Lower leg skin (tissue), 4 donors: ENCODE measurements around the gene TNIK. TPM values are rescaled to one million over a fixed set of nuclear protein-coding genes. Genes with fewer than 3 reads are reported as not detected.

Source experiments
- DNase-seq, 2 donors: peaks; one replicate each; pipeline ENCODE4 v3.0.0-alpha.2; 2019; ENCODE audit warnings: low spot score in 2 of 2
- H3K4me3 ChIP-seq: fragments of 200-600 bp; sonication (generic); 2 replicates; pipeline ENCODE4 v1.5.1; 2017; ENCODE audit warnings: mild to moderate bottlenecking, low read depth; ENCODE audit not compliant: poor library complexity, severe bottlenecking
- CTCF ChIP-seq, 3 donors: fragments of 450-650 bp; IDR thresholded peaks; one replicate each; pipeline ENCODE4 v1.5.1; 2016; ENCODE audit warnings: antibody characterized with exemption in 3 of 3, mild to moderate bottlenecking in 3 of 3, moderate library complexity in 2 of 3
- POLR2A ChIP-seq, 2 donors: fragments of 450-650 bp; IDR thresholded peaks; one replicate each; pipeline ENCODE4 v1.6.1; 2016 to 2017; ENCODE audit warnings: antibody characterized with exemption in 2 of 2, mild to moderate bottlenecking in 1 of 2, moderate library complexity in 1 of 2
- whole genome bisulfite sequencing, 2 donors: methylation state at CpG; one replicate each; pipeline ENCODE4 v1.1.5; 2018; 5-methylcytosine and 5-hydroxymethylcytosine counted together
- intact Hi-C: fragments of 100-400 bp; cut with DNase I; formaldehyde crosslinking; loops from one replicate; pipeline ENCODE4 v1.15.0; 2023; ENCODE audit warnings: low total_unique reads
- total RNA-seq, 4 donors: library from RNA; depleted of rRNA; stranded (reverse); fragments of >200 nt; gene quantifications; one replicate each; pipeline ENCODE4 v1.1.0, GENCODE V29; 2016

The TNIK gene
- 1 to 10 TPM in 3 of 4 donors, under 1 TPM in 1; 0.72 to 4.7 (median 2.4) TPM for total RNA-seq

- intact Hi-C loops = no loop called here
- 0 to 1% methylated on average over 51 to 55 of the region's 55 CpGs for WGBS, 2 donors
- TF ChIP-seq CTCF (IDR thresholded peaks at IDR 0.05) (no peak), POLR2A (IDR thresholded peaks at IDR 0.05) (no peak)
- H3K4me3 ChIP-seq = peak within 1 kb of the TSS; percentile 48
- peak; percentile 88 to 97 for DNase-seq
Observed at GRCh38 chr3:171459942-171460724, at the start of gene TNIK. Gene TNIK (minus strand): TSS chr3:171460405. CDS start chr3:171460063, 342 bp downstream.

GRCh38 chr3:171508676-171509075, 48.5 kb upstream of the TNIK start:
- intact Hi-C loops = no loop called here
- DNase-seq = no peak
- 55 to 63% methylated on average over 2 of the region's 2 CpGs for WGBS, 2 donors
- TF ChIP-seq POLR2A (IDR thresholded peaks at IDR 0.05) (no peak), CTCF (IDR thresholded peaks at IDR 0.05) (no peak)
- H3K4me3 ChIP-seq = no peak overlapping the region

GRCh38 chr3:171508206-171508605, 48.0 kb upstream of the TNIK start:
- no peak overlapping the region for H3K4me3 ChIP-seq
- WGBS, 2 donors = 46 to 59% methylated on average over 3 of the region's 3 CpGs
- no peak for TF ChIP-seq POLR2A (IDR thresholded peaks at IDR 0.05)
- no peak for TF ChIP-seq CTCF (IDR thresholded peaks at IDR 0.05)

GRCh38 chr3:171506743-171507319, 46.6 kb upstream of the TNIK start:
- no peak overlapping the region for H3K4me3 ChIP-seq
- intact Hi-C loops = no loop called here
- 76 to 87% methylated on average over 5 of the region's 5 CpGs for WGBS, 2 donors
- no peak for DNase-seq
- no peak for TF ChIP-seq POLR2A (IDR thresholded peaks at IDR 0.05)
- TF ChIP-seq CTCF (IDR thresholded peaks at IDR 0.05) = no peak

More at GRCh38 chr3:171508206-171508605, 48.0 kb upstream of the TNIK start:
- intact Hi-C loops = no loop called here
- DNase-seq = no peak

- TF ChIP-seq POLR2A (IDR thresholded peaks at IDR 0.05) = no peak
- TF ChIP-seq CTCF (IDR thresholded peaks at IDR 0.05) = no peak
- intact Hi-C loops = no loop called here
- WGBS, 2 donors = 94 to 96% methylated on average over 2 of the region's 2 CpGs
- no peak for DNase-seq
- no peak overlapping the region for H3K4me3 ChIP-seq
Observed at GRCh38 chr3:171505822-171506333, 45.7 kb upstream of the TNIK start.
